Head of caudate nucleus (tissue), 42 donors: ENCODE measurements around the gene HIVEP3.

Source experiments
- DNase-seq, 42 donors: peaks; one replicate each; pipeline versions ENCODE4 v3.0.0 to v3.0.0-alpha.2; 2020 to 2021; ENCODE audit warnings: mixed read lengths in 7 of 42
- intact Hi-C: fragments of 100-400 bp; cut with DNase I; formaldehyde crosslinking; loops from one replicate; pipeline ENCODE4 v1.15.0; 2022

The HIVEP3 gene

GRCh38 chr1:41495210-41495948 is 423.3 kb downstream of the HIVEP3 start:
- intact Hi-C loops = no loop called here
- peak in 40 of 42 donors; percentile 33 to 85 (median 60) for DNase-seq

GRCh38 chr1:41494351-41495209 is 424.1 kb downstream of the HIVEP3 start:
- intact Hi-C loops = no loop called here
- DNase-seq = no peak

GRCh38 chr1:41493626-41494350 is 424.9 kb downstream of the HIVEP3 start:
- intact Hi-C loops = no loop called here
- no peak for DNase-seq

GRCh38 chr1:41493117-41493536 is 425.6 kb downstream of the HIVEP3 start:
- DNase-seq = no peak

GRCh38 chr1:41492341-41492848 is 426.3 kb downstream of the HIVEP3 start:
- no peak for DNase-seq
- intact Hi-C loops = no loop called here

More at GRCh38 chr1:41493117-41493536, 425.6 kb downstream of the HIVEP3 start:
- intact Hi-C loops = no loop called here

- intact Hi-C loops = no loop called here
- DNase-seq = no peak
Observed at GRCh38 chr1:41490911-41491310, 427.8 kb downstream of the HIVEP3 start.

- intact Hi-C loops = no loop called here
- no peak for DNase-seq
Observed at GRCh38 chr1:41489561-41489960, 429.2 kb downstream of the HIVEP3 start.

GRCh38 chr1:41488040-41488951 is 430.4 kb downstream of the HIVEP3 start:
- DNase-seq = no peak
- intact Hi-C loops = no loop called here

GRCh38 chr1:41487126-41488039 is 431.3 kb downstream of the HIVEP3 start:
- DNase-seq = no peak
- intact Hi-C loops = no loop called here

GRCh38 chr1:41486371-41487125 is 432.2 kb downstream of the HIVEP3 start:
- DNase-seq = peak in 18 of 42 donors; percentile 25 to 80 (median 50)
- intact Hi-C loops = no loop called here

GRCh38 chr1:41486053-41486370 is 432.7 kb downstream of the HIVEP3 start:
- intact Hi-C loops = no loop called here

GRCh38 chr1:41485605-41486004 is 433.1 kb downstream of the HIVEP3 start:
- no peak for DNase-seq
- intact Hi-C loops = no loop called here

More at GRCh38 chr1:41486053-41486370, 432.7 kb downstream of the HIVEP3 start:
- DNase-seq = no peak

- intact Hi-C loops = no loop called here
- DNase-seq = peak in 2 of 42 donors; percentile 36 to 37
Observed at GRCh38 chr1:41484402-41485241, 434.1 kb downstream of the HIVEP3 start, which contains the start of gene EDN2. Gene EDN2, minus strand, starts transcription at chr1:41484683. Its CDS starts 82 bp downstream, at chr1:41484601.

- no peak for DNase-seq
- intact Hi-C loops = no loop called here
Observed at GRCh38 chr1:41483960-41484401, 434.7 kb downstream of the HIVEP3 start.

- peak in 6 of 42 donors; percentile 15 to 61 (median 46) for DNase-seq
- intact Hi-C loops = no loop called here
Observed at GRCh38 chr1:41483001-41483850, 435.5 kb downstream of the HIVEP3 start.
